T-helper 1 cell (primary cell): Measurements from ENCODE around the gene BMAL2.

Experiments used
- DNase-seq, 5 donors: peaks; one replicate each; pipeline ENCODE4 v3.0.0-alpha.2; 2012 to 2020
- total RNA-seq, 4 donors: gene quantifications; one replicate each; lab custom pipeline; 2026; lab: John Stamatoyannopoulos, UW

Gene BMAL2
- total RNA-seq, result 0.24 to 1.6 (median 1.1) reads per million in 4 donors

- peak in 4 of 5 donors; percentile 12 to 53 (median 14) for DNase-seq
These were observed at the start of gene BMAL2 for GRCh38 chr12:27332714-27333402. TSS of gene BMAL2 (plus strand) at chr12:27332836. CDS start at chr12:27333073, 237 bp downstream.

GRCh38 chr12:27284021-27284420 lies 48.6 kb upstream of the BMAL2 start:
- no peak for DNase-seq

DNA sequence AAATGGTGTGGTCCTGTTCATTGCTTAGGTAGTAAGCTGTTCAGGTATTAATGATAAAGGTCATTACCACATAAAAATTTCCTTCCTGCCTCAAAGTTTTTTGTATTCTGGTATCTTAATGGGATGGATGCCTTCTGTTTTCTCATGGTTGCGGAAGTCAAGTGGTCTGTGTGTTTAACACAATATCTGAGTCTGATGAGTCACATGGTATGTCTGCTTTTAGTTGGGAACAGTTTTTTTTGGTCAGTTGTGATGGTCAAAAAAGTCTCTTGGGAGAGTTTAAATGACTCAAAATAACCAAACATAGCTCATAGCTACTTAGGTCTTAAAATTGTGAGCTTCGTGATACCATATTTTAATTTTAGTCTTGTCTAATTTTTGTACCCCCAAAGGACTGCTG lies 47.9 kb upstream of the BMAL2 start:
- DNase-seq, result no peak

DNA sequence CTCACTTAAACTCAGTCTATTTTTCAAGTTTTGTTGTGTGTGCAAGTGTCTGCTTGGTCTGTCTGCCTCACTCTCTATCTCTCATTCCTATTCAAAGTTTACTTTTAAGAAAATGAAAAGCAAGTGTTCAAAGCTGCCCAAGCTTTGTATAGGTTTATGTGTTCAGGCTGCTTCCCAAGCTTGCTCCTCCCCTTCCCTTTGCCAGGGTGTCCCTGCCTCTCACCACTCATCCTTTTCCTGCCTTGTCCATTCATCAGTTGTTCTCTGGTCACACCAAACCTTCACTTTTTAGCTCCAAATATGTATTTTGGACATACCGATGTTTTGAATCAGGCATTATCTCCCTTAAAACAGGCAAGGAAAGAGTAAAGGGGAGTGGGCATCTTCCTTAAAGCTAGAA lies 47.2 kb upstream of the BMAL2 start:
- no peak for DNase-seq

DNA sequence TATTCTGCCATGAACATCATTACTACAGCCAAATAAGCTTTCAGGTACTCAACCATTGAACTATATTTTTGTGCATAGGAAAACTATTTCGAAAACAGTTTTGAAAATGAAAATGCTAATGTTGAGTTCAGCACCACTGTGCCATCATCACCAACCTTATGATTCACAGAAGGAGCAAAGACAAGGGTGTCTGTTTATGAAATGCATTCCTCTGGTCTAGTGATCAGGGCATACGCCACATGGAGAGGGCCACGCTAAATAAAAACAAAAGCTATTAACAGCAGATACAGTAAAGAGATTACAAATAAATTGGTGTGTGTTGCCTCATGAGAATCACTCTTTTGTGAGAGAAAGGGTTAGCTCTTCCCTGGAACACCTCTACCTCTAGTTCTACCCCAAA lies 43.2 kb upstream of the BMAL2 start:
- no peak for DNase-seq

- DNase-seq, result no peak
These were observed 42.0 kb upstream of the BMAL2 start for GRCh38 chr12:27290501-27291168.

DNA sequence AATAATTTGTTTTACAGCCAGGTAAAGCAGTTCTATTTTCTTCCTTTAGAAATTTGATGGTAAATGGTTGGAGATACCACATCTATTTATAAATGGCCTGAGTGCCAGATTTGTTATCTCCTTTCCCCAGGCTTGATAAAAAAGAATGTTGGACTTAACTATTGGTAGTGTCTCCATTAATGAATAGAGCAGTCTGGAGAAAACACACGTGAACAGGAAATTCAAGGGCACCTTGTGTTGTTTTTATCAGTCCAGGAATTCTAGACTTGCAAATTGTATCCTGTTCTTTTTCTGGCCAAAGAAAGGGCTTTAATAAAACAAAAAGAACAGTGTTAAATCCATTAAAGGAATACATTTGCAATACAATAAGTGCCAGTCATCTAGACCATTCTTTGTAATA lies 40.8 kb upstream of the BMAL2 start:
- no peak for DNase-seq

DNA sequence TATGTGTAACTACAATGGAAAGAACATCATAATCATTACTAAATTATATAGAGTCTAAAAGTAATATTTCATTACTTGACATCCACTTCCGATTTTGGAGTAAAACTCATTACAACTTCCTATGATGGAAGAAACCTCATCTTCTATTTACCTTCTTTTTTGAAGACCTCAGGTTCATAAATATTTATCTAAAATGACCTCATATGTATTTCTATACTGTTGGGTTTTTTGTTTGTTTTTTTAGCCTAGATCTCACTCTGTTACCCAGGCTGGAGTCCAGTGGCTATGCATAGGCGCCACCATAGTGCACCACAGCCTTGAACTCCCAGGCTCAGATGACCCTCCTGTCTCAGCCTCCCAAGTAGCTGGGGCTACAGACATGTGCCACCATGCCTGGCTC lies 39.9 kb upstream of the BMAL2 start:
- DNase-seq, result no peak

GRCh38 chr12:27293463-27293862 lies 39.2 kb upstream of the BMAL2 start:
- no peak for DNase-seq

DNA sequence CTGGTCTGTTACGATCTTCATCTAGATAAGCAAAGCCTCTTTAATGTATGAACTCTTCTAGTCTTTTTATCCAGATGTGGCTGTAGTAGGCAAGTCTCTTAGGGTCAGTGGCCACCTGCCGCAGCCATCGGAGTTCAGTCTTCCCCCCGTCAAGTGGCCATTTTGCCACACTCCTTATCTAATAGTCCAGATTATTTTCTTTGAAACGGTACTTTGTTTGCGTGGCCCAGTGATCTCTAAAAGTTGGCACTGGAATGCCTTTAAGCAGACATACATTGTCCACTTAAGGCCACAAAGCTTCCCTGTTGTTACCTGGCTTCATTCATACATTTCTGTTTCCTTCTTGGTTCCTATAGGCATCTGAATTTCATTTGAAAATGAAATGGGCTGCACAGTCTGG lies 36.0 kb upstream of the BMAL2 start:
- no peak for DNase-seq

- DNase-seq, result no peak
These were observed 35.1 kb upstream of the BMAL2 start for GRCh38 chr12:27297566-27297965.

- DNase-seq, result no peak
These were observed 33.5 kb upstream of the BMAL2 start for GRCh38 chr12:27299102-27299501.

GRCh38 chr12:27300226-27300625 lies 32.4 kb upstream of the BMAL2 start:
- DNase-seq, result no peak

- no peak for DNase-seq
These were observed 29.2 kb upstream of the BMAL2 start for GRCh38 chr12:27303139-27304111.

DNA sequence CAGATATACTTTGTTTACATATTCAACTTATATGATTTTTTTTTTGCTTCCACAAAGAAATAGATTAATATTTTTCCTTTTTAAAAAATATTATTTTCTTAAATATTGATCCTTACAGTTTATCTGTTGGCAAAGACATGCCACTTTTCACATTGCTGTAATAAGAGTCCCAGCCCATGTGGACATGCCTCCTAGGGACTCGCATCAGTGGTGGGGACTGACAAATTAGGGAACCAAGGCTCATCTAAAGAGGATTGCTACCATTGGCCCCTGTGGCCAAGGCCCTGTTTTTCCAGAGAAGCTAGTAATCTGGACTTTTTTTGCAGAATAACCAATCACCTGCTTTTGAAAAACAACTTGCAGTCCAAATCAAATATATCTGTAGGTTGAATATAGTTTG lies 27.8 kb upstream of the BMAL2 start:
- DNase-seq, result no peak

GRCh38 chr12:27305673-27306456 lies 26.8 kb upstream of the BMAL2 start:
- peak in 1 of 5 donors; percentile 45 for DNase-seq

DNA sequence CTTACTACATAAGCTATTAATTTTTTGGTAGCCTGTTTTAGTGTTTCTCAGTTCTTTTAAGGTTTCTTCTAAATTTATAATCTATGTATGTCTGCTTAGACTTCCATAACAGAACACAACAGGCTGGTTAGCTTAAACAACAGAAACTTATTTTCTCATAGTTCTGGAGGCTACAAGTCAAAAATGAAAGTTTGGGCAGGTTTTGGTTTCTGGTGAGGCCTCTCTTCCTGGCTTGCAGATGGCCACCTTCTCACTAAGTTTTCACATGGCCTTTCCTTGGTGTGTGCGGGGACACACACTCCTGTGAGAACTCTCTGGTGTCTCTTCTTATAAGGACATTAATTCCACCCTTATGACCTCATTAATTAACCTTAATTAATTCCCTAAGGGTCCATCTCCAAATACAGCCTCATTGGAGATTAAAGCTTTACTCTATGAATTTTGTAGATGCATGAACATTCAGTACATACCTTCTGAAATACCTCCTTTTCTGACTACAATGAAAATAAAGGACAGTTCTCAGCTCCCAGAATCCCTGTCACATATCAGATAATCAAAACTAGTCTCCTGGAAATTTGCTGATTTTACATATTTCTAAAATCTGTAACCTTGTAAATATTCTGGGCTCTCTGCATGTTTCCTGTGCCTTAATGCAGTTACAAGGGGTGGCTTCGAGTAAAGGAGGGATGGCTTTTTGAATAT lies 23.2 kb upstream of the BMAL2 start:
- DNase-seq, result no peak

GRCh38 chr12:27309995-27310315 lies 22.7 kb upstream of the BMAL2 start:
- no peak for DNase-seq

DNA sequence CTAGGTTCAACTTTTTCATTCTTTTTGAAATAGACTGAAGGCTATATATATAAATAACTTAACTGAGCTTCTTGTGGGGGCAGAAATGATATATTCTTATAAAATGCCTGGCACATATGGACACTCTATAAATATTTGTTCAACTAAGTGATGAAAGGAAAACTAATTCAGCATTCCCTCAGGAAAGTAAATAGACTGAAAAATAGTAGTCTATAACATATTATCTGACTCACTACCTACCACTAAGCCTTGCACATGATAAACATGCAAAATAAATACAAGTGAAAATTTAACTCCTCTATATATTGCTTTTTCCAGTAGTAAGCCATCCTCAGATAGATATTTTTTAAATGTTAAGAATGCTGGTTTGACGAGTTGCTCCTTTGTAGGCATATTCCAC lies 15.7 kb upstream of the BMAL2 start:
- no peak for DNase-seq

GRCh38 chr12:27319409-27319808 lies 13.2 kb upstream of the BMAL2 start:
- DNase-seq, result no peak

- no peak for DNase-seq
These were observed 12.8 kb upstream of the BMAL2 start for GRCh38 chr12:27319848-27320247.

- no peak for DNase-seq
These were observed 8.1 kb upstream of the BMAL2 start for GRCh38 chr12:27324530-27324929.
